Peyer's patch (tissue), 4 donors: ENCODE measurements around the gene PDE11A.

Source experiments
- POLR2A ChIP-seq, 2 donors: fragments of 450-650 bp; IDR thresholded peaks; one replicate each; pipeline ENCODE4 v1.5.1; 2017; ENCODE audit warnings: antibody characterized with exemption in 2 of 2, mild to moderate bottlenecking in 2 of 2, moderate library complexity in 2 of 2
- TF ChIP-seq, protein P1 (sequence below), 6 experiments: fragments of 450-650 bp in 4 of 6; fragments of 200-600 bp in 2 of 6; sonication (generic) in 1 of 6; IDR thresholded peaks; one replicate each; pipeline ENCODE4 v1.5.1; 2017 to 2019; ENCODE audit warnings: antibody characterized with exemption in 6 of 6, mild to moderate bottlenecking in 3 of 6, moderate library complexity in 1 of 6

DNA sequence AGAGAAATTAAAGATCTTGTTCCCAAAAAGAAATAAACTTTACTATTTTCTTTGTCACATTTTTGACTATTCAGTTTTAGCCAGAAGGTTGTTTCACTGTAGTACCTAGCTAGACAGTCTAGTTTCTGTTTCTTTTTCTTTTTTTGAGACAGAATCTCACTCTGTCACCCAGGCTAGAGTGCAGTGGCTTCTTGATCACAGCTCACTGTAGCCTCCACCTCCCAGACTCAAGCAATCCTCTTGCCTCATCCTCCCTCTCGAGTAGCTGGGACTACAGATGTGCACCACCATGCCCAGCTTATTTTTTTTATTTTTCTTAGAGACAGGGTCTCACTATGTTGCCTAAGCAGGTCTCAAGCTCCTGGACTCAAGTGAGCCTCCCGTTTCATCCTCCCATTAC is 41.9 kb upstream of the PDE11A start:
- TF ChIP-seq, protein P1, sequence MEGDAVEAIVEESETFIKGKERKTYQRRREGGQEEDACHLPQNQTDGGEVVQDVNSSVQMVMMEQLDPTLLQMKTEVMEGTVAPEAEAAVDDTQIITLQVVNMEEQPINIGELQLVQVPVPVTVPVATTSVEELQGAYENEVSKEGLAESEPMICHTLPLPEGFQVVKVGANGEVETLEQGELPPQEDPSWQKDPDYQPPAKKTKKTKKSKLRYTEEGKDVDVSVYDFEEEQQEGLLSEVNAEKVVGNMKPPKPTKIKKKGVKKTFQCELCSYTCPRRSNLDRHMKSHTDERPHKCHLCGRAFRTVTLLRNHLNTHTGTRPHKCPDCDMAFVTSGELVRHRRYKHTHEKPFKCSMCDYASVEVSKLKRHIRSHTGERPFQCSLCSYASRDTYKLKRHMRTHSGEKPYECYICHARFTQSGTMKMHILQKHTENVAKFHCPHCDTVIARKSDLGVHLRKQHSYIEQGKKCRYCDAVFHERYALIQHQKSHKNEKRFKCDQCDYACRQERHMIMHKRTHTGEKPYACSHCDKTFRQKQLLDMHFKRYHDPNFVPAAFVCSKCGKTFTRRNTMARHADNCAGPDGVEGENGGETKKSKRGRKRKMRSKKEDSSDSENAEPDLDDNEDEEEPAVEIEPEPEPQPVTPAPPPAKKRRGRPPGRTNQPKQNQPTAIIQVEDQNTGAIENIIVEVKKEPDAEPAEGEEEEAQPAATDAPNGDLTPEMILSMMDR (IDR thresholded peaks at IDR 0.05), result no peak
- TF ChIP-seq POLR2A (IDR thresholded peaks at IDR 0.05), result no peak
